DND-41 (cell line): ENCODE measurements around the gene PRIMA1.

Source experiments
- ATAC-seq: fragments of 200-7000 bp; cut with Tn5 transposase; 3 replicates; pipeline ENCODE4 v1.9.1; 2021; ENCODE audit warnings: low read depth; ENCODE audit not compliant: insufficient read depth
- DNase-seq: peaks from one replicate; pipeline ENCODE4 v3.0.0-alpha.2; 2020
- H2AFZ ChIP-seq: 2 replicates; pipeline ENCODE4 v1.6.0; 2012; ENCODE audit warnings: low read depth, low read length
- H3K27ac ChIP-seq: 2 replicates; pipeline ENCODE4 v1.5.1; 2012; ENCODE audit warnings: low read length, inconsistent platforms
- H3K27me3 ChIP-seq: fragments of 200-600 bp; sonication (generic); 2 replicates; pipeline ENCODE4 v1.6.0; 2012; ENCODE audit warnings: low read length, mild to moderate bottlenecking, inconsistent platforms; ENCODE audit not compliant: insufficient read depth, poor library complexity
- H3K36me3 ChIP-seq: 2 replicates; pipeline ENCODE4 v1.5.1; 2012; ENCODE audit warnings: low read length, inconsistent platforms; ENCODE audit not compliant: insufficient read depth
- H3K4me1 ChIP-seq: 2 replicates; pipeline ENCODE4 v1.5.1; 2012; ENCODE audit warnings: mild to moderate bottlenecking, low read length; ENCODE audit not compliant: insufficient read depth
- H3K4me2 ChIP-seq: 2 replicates; pipeline ENCODE4 v1.6.0; 2012; ENCODE audit warnings: mild to moderate bottlenecking, moderate library complexity, low read length, inconsistent platforms; ENCODE audit not compliant: insufficient read depth
- H3K4me3 ChIP-seq, 2 experiments: fragments of 200-600 bp in 1 of 2; shearing (Covaris generic) in 1 of 2; 2 replicates each; pipeline ENCODE4 v1.5.1; 2012 to 2016; ENCODE audit warnings: inconsistent platforms in 2 of 2, low read length in 2 of 2, mild to moderate bottlenecking in 2 of 2, low read depth in 1 of 2, moderate library complexity in 1 of 2
- H3K79me2 ChIP-seq: 2 replicates; pipeline ENCODE4 v1.6.0; 2012; ENCODE audit warnings: low read length, inconsistent platforms; ENCODE audit not compliant: insufficient read depth
- H3K9ac ChIP-seq: 2 replicates; pipeline ENCODE4 v1.6.0; 2012; ENCODE audit warnings: low read depth, mild to moderate bottlenecking, inconsistent platforms, low read length, moderate library complexity
- H3K9me3 ChIP-seq: 2 replicates; pipeline ENCODE4 v1.5.1; 2012; ENCODE audit warnings: low read length, moderate library complexity, mild to moderate bottlenecking, inconsistent platforms; ENCODE audit not compliant: insufficient read depth, severe bottlenecking
- H4K20me1 ChIP-seq: 2 replicates; pipeline ENCODE4 v1.6.0; 2012; ENCODE audit warnings: low read length; ENCODE audit not compliant: insufficient read depth
- EZH2 ChIP-seq: IDR thresholded peaks from 3 replicates; pipeline ENCODE4 v1.6.1; 2012; ENCODE audit warnings: borderline replicate concordance, low read depth, mild to moderate bottlenecking, moderate library complexity, low read length, inconsistent platforms; ENCODE audit not compliant: severe bottlenecking
- TF ChIP-seq, protein P1 (sequence below): IDR thresholded peaks from 2 replicates; pipeline ENCODE4 v1.5.1; 2012; ENCODE audit warnings: borderline replicate concordance, low read length, moderate library complexity, mild to moderate bottlenecking; ENCODE audit not compliant: poor library complexity, severe bottlenecking; ENCODE audit errors: extremely low read depth

Gene PRIMA1

DNA sequence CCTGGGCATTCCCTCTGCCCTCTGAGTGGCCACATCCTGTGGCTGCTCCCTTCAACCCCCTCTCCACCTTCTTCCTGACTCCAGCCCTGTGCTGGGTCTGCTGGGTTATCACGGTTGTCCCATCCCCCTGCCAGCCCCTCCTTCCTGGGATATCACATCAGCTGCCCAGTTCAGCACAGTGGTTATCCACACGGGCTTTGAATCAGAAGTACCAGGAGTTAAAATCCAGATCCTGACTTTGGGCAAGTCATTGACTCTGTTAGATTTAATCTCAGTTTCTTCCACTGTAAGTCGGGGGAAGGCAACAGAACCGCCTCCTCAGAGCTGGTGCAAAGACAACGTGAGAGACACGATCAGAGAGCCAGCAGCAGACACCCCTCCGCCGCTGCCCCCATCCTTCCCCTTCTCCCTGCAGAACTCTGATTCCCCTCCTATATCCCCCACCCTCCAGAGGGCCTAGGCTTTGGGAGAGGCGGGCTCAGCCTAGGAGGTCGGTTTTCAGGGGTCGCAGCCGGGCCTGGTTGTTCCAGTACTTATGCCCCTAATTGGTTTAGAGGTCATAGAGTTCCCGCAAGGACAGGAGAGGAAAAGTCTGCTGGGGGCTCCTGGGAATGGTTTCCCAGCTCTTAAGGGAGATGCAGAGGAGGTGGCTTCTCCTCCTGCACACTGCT lies 42.5 kb downstream of the PRIMA1 start:
- H3K9me3 ChIP-seq, result no peaks in the 10 kb centered on the region
- no peaks in the 10 kb centered on the region for H3K79me2 ChIP-seq
- DNase-seq, result no peak
- no peak overlapping the region for H3K9ac ChIP-seq
- no peak overlapping the region for H3K27ac ChIP-seq
- TF ChIP-seq, protein P1, sequence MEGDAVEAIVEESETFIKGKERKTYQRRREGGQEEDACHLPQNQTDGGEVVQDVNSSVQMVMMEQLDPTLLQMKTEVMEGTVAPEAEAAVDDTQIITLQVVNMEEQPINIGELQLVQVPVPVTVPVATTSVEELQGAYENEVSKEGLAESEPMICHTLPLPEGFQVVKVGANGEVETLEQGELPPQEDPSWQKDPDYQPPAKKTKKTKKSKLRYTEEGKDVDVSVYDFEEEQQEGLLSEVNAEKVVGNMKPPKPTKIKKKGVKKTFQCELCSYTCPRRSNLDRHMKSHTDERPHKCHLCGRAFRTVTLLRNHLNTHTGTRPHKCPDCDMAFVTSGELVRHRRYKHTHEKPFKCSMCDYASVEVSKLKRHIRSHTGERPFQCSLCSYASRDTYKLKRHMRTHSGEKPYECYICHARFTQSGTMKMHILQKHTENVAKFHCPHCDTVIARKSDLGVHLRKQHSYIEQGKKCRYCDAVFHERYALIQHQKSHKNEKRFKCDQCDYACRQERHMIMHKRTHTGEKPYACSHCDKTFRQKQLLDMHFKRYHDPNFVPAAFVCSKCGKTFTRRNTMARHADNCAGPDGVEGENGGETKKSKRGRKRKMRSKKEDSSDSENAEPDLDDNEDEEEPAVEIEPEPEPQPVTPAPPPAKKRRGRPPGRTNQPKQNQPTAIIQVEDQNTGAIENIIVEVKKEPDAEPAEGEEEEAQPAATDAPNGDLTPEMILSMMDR, result no peak
- no peak for TF ChIP-seq EZH2
- no peak for ATAC-seq
- H3K4me2 ChIP-seq, result no peak overlapping the region
- H2AFZ ChIP-seq, result no peak overlapping the region
- H3K36me3 ChIP-seq, result no peaks in the 10 kb centered on the region
- no peak overlapping the region for H3K4me3 ChIP-seq
- H4K20me1 ChIP-seq, result no peaks in the 10 kb centered on the region
- H3K27me3 ChIP-seq, result no peaks in the 10 kb centered on the region
- no peaks in the 10 kb centered on the region for H3K4me1 ChIP-seq

DNA sequence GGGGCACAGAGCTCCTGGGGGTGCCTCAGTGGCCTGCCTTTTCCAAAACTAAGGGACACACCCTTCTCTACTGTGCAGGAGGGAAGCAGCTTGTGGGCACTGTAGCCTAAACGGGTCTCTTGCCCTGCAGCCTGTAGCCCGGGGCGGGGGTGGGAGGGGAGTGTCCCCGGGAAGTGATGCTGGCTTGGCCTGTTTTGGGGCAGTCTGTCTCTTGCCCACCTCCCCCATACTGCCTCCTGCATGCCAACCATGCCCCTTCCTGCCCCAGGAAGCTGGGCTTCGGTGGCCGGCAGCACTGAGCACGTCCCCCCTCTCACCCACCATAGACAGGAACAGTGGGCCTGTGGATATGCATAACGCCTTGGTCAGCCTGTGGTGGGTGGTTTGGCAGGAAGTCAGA lies 43.4 kb downstream of the PRIMA1 start:
- Histone ChIP-seq H3K4me3 (no peak overlapping the region), H4K20me1 (no peaks in the 10 kb centered on the region), H3K9me3 (no peaks in the 10 kb centered on the region), H2AFZ (no peak overlapping the region), H3K27ac (no peak overlapping the region), H3K36me3 (no peaks in the 10 kb centered on the region), H3K4me2 (no peak overlapping the region), H3K79me2 (no peaks in the 10 kb centered on the region), H3K9ac (no peak overlapping the region), H3K4me1 (no peaks in the 10 kb centered on the region), H3K27me3 (no peaks in the 10 kb centered on the region)
- DNase-seq, result no peak
- TF ChIP-seq, protein P1, result no peak
- no peak for TF ChIP-seq EZH2
- ATAC-seq, result no peak

DNA sequence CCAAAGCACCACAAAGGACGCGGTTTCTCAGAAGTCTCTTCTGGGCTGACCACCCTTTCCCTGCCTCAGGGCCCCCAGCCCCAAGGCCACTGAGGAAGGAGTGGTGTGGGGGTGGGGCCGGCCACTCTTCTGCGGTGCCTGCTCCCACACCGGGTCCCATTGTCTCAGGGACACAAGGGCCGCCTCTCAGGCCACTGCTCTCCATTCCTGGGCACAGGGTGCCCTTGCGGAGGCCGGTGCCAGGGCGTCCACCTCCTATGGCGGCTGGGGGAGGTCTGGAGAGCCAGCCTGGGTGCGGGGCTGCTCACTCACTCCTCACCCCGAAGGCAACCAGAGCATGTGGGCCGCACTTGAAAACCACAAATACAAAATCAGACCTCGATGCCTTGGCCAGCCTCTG lies 44.1 kb downstream of the PRIMA1 start:
- TF ChIP-seq EZH2, result no peak
- TF ChIP-seq, protein P1, result no peak
- no peak for ATAC-seq
- DNase-seq, result no peak

More for the DNA sequence above, 44.1 kb downstream of the PRIMA1 start:
- Histone ChIP-seq H4K20me1 (no peaks in the 10 kb centered on the region), H3K27me3 (no peaks in the 10 kb centered on the region), H3K9me3 (no peaks in the 10 kb centered on the region), H3K36me3 (no peaks in the 10 kb centered on the region), H3K4me3 (no peak overlapping the region), H3K79me2 (no peaks in the 10 kb centered on the region), H3K9ac (no peak overlapping the region), H3K4me2 (no peak overlapping the region), H3K4me1 (no peaks in the 10 kb centered on the region), H3K27ac (no peak overlapping the region), H2AFZ (no peak overlapping the region)
